Measurements from ENCODE around the gene CH25H.

CH25H gene

DNA sequence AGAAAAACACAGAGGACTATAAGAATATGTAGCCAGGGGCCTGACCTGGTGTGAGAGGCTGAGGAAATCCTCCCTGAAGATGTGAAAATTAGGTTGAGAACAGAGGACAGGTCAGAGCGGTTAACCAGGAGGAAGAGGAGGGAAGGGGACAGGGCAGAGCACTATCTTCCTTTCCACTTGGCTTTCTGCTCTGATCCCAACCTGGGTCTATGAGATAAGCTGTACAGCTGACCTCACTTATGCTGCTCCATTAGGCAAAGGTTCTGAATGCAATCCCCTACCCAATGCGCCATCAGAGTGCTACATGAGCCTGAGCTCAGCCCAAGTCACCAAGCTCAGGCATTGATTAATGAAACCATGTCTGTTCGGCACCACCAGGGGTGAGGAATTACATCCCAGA is 33.9 kb upstream of the CH25H start:
- no peak for DNase-seq (ENCODE audit: extremely low read depth, low read depth)
- TF ChIP-seq, protein P1, sequence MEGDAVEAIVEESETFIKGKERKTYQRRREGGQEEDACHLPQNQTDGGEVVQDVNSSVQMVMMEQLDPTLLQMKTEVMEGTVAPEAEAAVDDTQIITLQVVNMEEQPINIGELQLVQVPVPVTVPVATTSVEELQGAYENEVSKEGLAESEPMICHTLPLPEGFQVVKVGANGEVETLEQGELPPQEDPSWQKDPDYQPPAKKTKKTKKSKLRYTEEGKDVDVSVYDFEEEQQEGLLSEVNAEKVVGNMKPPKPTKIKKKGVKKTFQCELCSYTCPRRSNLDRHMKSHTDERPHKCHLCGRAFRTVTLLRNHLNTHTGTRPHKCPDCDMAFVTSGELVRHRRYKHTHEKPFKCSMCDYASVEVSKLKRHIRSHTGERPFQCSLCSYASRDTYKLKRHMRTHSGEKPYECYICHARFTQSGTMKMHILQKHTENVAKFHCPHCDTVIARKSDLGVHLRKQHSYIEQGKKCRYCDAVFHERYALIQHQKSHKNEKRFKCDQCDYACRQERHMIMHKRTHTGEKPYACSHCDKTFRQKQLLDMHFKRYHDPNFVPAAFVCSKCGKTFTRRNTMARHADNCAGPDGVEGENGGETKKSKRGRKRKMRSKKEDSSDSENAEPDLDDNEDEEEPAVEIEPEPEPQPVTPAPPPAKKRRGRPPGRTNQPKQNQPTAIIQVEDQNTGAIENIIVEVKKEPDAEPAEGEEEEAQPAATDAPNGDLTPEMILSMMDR (IDR thresholded peaks at IDR 0.05; ENCODE audit: low read depth, low read length, missing control alignments): no peak
- H3K4me3 ChIP-seq (replicated peaks; ENCODE audit: low read depth, low read length): no peak overlapping the region

DNA sequence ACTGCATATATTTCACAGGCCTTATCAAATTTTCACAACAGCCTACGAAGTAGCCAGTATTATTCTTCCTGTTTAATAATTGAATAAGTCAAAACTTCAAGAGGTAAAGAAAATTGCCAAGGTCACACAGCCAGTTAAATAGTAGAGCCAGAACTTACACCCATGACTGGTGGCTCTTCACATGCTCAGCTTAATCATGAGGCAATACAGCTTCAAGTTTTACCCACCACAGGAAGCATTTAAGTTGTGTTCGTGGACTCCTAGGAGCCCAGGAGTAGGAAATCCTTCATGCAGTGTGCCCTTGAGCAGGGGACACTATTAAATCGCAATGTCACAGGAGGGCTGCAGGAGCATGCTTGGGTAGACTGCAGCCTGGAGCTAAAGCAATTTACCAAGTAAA is 33.4 kb upstream of the CH25H start:
- no peak overlapping the region for H3K4me3 ChIP-seq (replicated peaks; ENCODE audit: low read depth, low read length)
- TF ChIP-seq, protein P1 (IDR thresholded peaks at IDR 0.05; ENCODE audit: low read depth, low read length, missing control alignments): no peak
- no peak for DNase-seq (ENCODE audit: extremely low read depth, low read depth)

DNA sequence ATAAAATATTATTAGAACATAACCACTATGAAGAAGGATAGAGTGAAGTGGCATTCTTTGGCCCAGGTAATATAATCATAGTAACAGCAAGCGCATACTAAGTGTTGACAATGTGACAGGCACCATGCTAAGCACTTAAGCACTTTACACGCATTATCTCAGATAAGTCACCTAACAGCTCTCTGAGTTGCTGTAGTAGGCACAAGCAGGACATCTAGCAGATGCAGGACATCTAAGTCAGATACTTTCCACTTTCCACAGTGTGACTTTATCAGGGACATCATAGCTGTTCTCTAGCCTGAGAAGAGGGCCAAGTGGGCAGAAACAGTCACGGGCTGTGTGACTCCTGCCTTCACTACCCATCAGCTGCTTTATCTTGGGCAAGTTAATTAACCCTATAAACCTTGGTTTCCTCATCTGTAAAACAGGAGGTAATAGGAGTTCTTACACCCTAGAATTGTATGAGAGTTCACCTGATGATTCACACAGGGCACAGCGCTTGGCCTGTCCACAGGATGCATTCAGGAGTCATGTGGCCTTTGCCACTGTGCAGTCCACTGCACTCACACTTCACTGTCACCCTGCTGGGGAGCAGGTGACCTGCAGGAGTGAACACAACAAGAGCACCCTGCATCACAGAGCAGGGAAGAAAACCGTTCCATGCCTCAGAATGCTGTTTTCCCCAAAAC is 32.0 kb upstream of the CH25H start:
- no peak for DNase-seq (ENCODE audit: extremely low read depth, low read depth)
- no peak overlapping the region for H3K4me3 ChIP-seq (replicated peaks; ENCODE audit: low read depth, low read length)
- TF ChIP-seq, protein P1 (IDR thresholded peaks at IDR 0.05; ENCODE audit: low read depth, low read length, missing control alignments): no peak

DNA sequence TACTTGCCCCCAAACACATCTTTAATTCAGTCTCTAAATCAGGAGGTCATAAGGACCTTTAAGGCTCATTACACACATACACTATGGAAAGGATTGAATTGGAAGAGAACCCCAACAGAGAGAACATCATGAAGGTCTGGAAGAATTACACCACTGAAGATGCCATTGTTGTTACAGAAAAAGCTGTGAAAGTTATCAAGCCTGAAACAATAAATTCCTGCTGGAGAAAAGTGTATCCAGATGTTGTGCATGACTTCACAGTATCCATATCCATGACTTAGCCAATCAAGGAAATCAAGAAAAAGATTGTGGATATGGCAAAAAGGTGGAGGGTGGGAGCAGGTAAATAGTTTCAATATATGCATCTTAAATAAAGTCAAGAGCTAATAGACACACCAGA is 30.7 kb upstream of the CH25H start:
- TF ChIP-seq, protein P1 (IDR thresholded peaks at IDR 0.05; ENCODE audit: low read depth, low read length, missing control alignments): no peak
- no peak for DNase-seq (ENCODE audit: extremely low read depth, low read depth)
- H3K4me3 ChIP-seq (replicated peaks; ENCODE audit: low read depth, low read length): no peak overlapping the region

DNA sequence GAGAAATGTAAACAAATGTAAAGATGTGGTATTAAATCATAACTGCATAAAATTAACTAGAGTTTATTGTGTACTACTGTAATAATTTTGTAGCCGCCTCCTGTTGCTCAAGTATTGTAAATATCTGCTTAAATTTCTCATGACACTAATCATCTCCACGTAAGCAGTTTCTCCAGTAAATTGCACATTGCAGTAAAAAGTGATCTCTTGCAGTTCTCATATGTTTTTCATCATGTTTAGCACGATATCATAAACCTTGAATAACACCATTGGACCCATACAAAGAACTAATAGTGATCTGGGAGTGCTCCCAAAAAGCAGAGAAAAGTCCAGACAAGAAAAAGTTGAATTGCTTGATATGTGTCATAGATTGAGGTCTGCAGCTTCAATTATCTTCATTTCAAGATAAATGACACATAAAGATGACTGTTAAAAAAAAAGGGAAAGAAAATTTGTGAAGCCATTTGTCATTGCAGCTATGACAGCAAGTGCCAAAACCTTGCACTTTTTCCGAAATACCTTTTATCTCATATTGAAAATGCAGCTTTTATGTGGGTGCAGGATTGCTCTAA is 29.2 kb upstream of the CH25H start:
- no peak overlapping the region for H3K4me3 ChIP-seq (replicated peaks; ENCODE audit: low read depth, low read length)
- no peak for DNase-seq (ENCODE audit: extremely low read depth, low read depth)
- TF ChIP-seq, protein P1 (IDR thresholded peaks at IDR 0.05; ENCODE audit: low read depth, low read length, missing control alignments): no peak

DNA sequence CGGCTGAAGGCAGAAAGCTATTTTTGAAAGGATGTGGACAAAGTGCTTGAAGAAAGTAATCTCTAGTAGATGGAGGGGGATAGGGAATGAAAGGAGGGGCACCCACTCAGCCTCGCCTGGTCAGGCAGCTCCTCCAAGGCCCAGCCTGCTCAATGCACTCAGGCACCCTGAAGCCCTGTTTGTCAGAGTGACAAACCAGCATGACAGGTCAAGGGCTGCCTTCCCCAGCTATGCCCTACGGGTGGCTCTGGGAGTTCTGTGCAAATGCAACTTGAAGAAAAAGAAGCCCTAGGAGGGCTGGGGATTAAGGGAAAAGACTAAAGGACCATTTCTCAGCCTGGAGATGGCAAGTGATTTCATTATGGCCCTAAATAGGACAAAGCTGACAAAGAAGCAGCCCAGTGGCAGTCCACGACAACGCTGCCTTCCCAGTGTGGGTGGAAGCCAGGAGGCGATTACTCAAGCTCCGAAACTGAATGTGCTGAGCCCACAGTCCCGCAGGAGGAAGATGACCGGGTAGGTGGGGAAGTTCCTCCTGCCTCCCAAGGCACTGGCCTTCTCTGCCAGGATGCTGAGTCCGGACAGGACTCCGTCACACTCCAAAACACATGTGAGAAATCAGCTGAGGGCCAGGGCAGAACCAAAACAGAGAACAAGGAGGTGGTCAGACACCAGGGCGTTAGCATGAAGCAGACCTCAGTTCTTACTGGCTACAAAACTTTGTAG is 28.1 kb upstream of the CH25H start:
- TF ChIP-seq, protein P1 (IDR thresholded peaks at IDR 0.05; ENCODE audit: low read depth, low read length, missing control alignments): no peak
- no peak for DNase-seq (ENCODE audit: extremely low read depth, low read depth)
- no peak overlapping the region for H3K4me3 ChIP-seq (replicated peaks; ENCODE audit: low read depth, low read length)
